GM19035 (cell line): ENCODE results near the gene CTNNA2.

Experiments used
- ATAC-seq: cut with Tn5 transposase; IDR thresholded peaks from one replicate; pipeline ENCODE4 v1.9.1; 2021; ENCODE audit not compliant: unreplicated experiment

The CTNNA2 gene

GRCh38 chr2:80621656-80622055 is 1108.8 kb downstream of the CTNNA2 start:
- ATAC-seq, result no peak

GRCh38 chr2:80624062-80624461 is 1111.2 kb downstream of the CTNNA2 start:
- ATAC-seq, result no peak

- ATAC-seq, result no peak
These were observed 1121.7 kb downstream of the CTNNA2 start for GRCh38 chr2:80634590-80634989.

- no peak for ATAC-seq
These were observed 1125.9 kb downstream of the CTNNA2 start for GRCh38 chr2:80638783-80639182.

DNA sequence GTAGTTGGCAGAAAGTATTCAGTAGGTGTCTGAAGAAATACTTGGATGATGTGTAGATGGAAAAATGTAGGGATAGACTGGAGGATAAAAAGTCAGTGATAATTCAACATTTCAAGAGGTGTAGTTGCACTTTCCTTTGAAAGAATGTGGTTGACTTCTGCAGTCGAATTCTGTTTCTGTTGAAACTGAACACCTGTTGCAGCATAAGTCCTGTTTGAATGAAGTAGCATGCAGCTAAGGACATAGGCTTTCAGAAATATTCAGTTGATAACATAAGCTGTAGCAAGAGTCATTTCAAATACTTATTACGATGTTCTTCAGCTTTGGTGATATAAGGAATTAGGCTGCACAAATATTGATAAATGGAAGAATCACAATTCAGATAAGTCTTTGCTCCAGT is 1129.6 kb downstream of the CTNNA2 start:
- ATAC-seq, result no peak

GRCh38 chr2:80643598-80643997 is 1130.7 kb downstream of the CTNNA2 start:
- no peak for ATAC-seq

DNA sequence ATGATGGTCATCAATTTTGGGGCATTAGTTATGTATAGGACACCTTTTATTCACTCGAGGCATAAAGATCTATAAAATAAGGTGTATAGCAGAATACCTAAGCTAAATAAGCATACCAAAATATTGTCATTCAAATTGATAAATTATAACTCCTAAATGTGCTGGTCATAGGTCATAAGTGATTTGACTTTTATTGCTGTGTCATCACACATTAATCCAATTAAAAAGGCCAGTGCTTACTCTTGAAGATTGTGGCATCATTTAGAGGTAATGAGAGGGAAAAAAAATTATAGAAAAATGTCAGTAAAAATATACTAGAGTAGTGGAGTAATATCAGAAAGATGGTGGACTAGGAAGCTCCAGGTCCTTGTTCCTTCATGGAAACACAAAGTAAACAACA is 1138.6 kb downstream of the CTNNA2 start:
- no peak for ATAC-seq

- ATAC-seq, result no peak
These were observed 1142.4 kb downstream of the CTNNA2 start for GRCh38 chr2:80655265-80655664.

GRCh38 chr2:80670763-80671162 is 1157.9 kb downstream of the CTNNA2 start:
- no peak for ATAC-seq

DNA sequence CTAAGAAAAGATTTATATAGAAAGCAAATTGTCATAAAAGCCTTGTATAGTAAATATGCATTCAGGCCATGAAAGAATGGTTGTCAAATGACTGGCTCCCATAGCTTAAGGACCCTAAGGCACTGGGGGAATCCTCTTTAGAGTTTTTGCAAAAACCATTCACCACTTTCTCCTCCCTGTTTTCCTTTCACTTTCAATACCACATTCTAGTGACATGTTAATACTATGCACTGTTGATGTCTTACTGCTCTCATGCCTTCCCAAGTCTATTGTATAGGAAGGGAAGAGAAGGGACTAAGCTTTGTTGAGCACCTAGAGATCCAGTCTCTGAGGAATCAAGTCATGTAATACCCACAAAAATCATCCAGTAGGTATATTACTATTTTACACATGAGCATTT is 1174.7 kb downstream of the CTNNA2 start:
- ATAC-seq, result no peak

DNA sequence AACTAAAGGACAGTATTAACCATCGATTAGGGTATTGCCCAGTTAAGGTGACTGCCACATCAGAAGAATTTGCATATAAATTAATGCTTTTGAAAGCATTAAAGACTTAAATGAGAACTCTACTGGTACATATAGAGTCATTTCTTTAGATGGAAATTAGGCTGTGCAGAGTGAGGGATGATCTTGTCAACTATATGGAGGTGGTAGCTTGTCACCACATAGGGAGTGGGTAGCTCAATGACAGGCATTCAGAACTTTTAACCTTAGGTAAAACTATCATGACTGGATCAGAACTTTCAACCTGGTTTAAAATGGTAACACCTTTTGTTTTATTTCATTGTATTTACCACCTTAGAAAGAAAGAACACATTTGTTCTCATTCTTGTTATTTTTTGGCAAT is 1176.3 kb downstream of the CTNNA2 start:
- no peak for ATAC-seq
